B cell (primary cell): Measurements from ENCODE around the gene RAB3C. TPM values are rescaled to one million over a fixed set of nuclear protein-coding genes. Genes with fewer than 3 reads are reported as not detected.

Experiments
- ATAC-seq: fragments of 200-7000 bp; cut with Tn5 transposase; one replicate; pipeline ENCODE4 v1.10.0; 2021; ENCODE audit warnings: low read depth, mild to moderate bottlenecking, moderate number of reproducible peaks, moderate library complexity
- CTCF ChIA-PET: fragments of 350-600 bp; sonication (Branson Sonifier 250); formaldehyde crosslinking; loops from one replicate; lab custom pipeline; 2021; ENCODE audit warnings: antibody characterized with exemption, inconsistent platforms; lab: Charles Lee
- POLR2A ChIA-PET: fragments of 350-600 bp; sonication (Branson Sonifier 250); formaldehyde crosslinking; loops from one replicate; lab custom pipeline; 2021; ENCODE audit warnings: antibody characterized with exemption; lab: Charles Lee
- DNase-seq: peaks from one replicate; pipeline ENCODE4 v3.0.0; 2013
- H2AFZ ChIP-seq: 2 replicates; pipeline ENCODE4 v1.6.1; 2012; ENCODE audit warnings: mild to moderate bottlenecking, low read depth, low read length; ENCODE audit not compliant: insufficient read depth, poor library complexity, severe bottlenecking
- H3K27ac ChIP-seq, 2 donors: 1 replicate in 1 of 2; 2 replicates in 1 of 2; pipeline ENCODE4 v1.5.1; 2012 to 2013; ENCODE audit warnings: low read length in 2 of 2, mild to moderate bottlenecking in 2 of 2, moderate library complexity in 1 of 2
- H3K27me3 ChIP-seq, 4 experiments: fragments of 200-600 bp in 1 of 4; sonication (generic) in 1 of 4; replicated peaks in 1 of 4; 1 replicate in 2 of 4; 2 replicates in 2 of 4; pipeline versions ENCODE4 v1.6.1 to v1.7.0; 2013 to 2016; ENCODE audit warnings: low read length in 3 of 4, mild to moderate bottlenecking in 2 of 4, mixed read lengths in 1 of 4, moderate library complexity in 1 of 4; ENCODE audit not compliant: insufficient read depth in 4 of 4, control insufficient read depth in 3 of 4; ENCODE audit errors: control extremely low read depth in 1 of 4
- H3K36me3 ChIP-seq, 2 experiments: replicated peaks in 1 of 2; 1 replicate in 1 of 2; 2 replicates in 1 of 2; pipeline versions ENCODE4 v1.6.1 to v1.7.1; 2013; ENCODE audit warnings: low read length in 1 of 2; ENCODE audit not compliant: insufficient read depth in 2 of 2, control insufficient read depth in 1 of 2; ENCODE audit errors: control extremely low read depth in 1 of 2, extremely low read depth in 1 of 2
- H3K4me1 ChIP-seq, 2 donors: fragments of 200-600 bp in 1 of 2; sonication (generic) in 1 of 2; 1 replicate in 1 of 2; 2 replicates in 1 of 2; pipeline versions ENCODE4 v1.5.1 to v1.6.1; 2013 to 2017; ENCODE audit warnings: low read length in 2 of 2; ENCODE audit not compliant: control insufficient read depth in 2 of 2, insufficient read depth in 2 of 2
- H3K4me2 ChIP-seq: replicated peaks from 2 replicates; pipeline ENCODE3; 2012; ENCODE audit warnings: mild to moderate bottlenecking, low read depth, low read length; ENCODE audit not compliant: poor library complexity, severe bottlenecking
- H3K4me3 ChIP-seq, 5 experiments: fragments of 200-600 bp in 1 of 5; sonication (generic) in 1 of 5; 1 replicate in 3 of 5; 2 replicates in 2 of 5; pipeline versions ENCODE4 v1.5.1 to v1.7.0; 2011 to 2016; ENCODE audit warnings: low read length in 4 of 5, mild to moderate bottlenecking in 4 of 5, low read depth in 2 of 5, control low read depth in 1 of 5, moderate library complexity in 1 of 5; ENCODE audit not compliant: insufficient read depth in 1 of 5; ENCODE audit errors: control extremely low read depth in 1 of 5, extremely low read depth in 1 of 5
- H3K79me2 ChIP-seq: fragments of 200-600 bp; sonication (generic); one replicate; pipeline ENCODE4 v1.6.0; 2016; ENCODE audit warnings: low read length; ENCODE audit not compliant: control insufficient read depth, insufficient read depth
- H3K9ac ChIP-seq: fragments of 200-600 bp; sonication (generic); 2 replicates; pipeline ENCODE4 v1.6.1; 2017; ENCODE audit warnings: mild to moderate bottlenecking, low read length, moderate library complexity
- H3K9me3 ChIP-seq, 3 donors: one replicate each; pipeline versions ENCODE4 v1.6.1 to v1.7.1; 2013; ENCODE audit warnings: low read length in 2 of 3; ENCODE audit not compliant: control insufficient read depth in 2 of 3, insufficient read depth in 1 of 3; ENCODE audit errors: control extremely low read depth in 1 of 3
- H4K20me1 ChIP-seq: 2 replicates; pipeline ENCODE4 v1.6.0; 2012; ENCODE audit warnings: mild to moderate bottlenecking, low read length; ENCODE audit not compliant: insufficient read depth, control insufficient read depth, poor library complexity, severe bottlenecking
- H3K27ac Mint-ChIP-seq: one replicate; pipeline ENCODE4 v1.8.0; 2021; ENCODE audit warnings: mixed read lengths
- H3K27me3 Mint-ChIP-seq: one replicate; pipeline ENCODE4 v1.8.0; 2021; ENCODE audit warnings: mixed read lengths
- H3K4me1 Mint-ChIP-seq: one replicate; pipeline ENCODE4 v1.8.0; 2021; ENCODE audit warnings: mixed read lengths
- H3K4me3 Mint-ChIP-seq: one replicate; pipeline ENCODE4 v1.8.0; 2021; ENCODE audit warnings: mixed read lengths
- H3K9me3 Mint-ChIP-seq: one replicate; pipeline ENCODE4 v1.8.0; 2022; ENCODE audit warnings: mixed read lengths; ENCODE audit not compliant: insufficient read depth
- EZH2 ChIP-seq: IDR thresholded peaks from 2 replicates; pipeline ENCODE4 v1.6.1; 2012; ENCODE audit warnings: borderline replicate concordance, low read depth, mild to moderate bottlenecking, moderate library complexity, low read length; ENCODE audit not compliant: insufficient read depth, poor library complexity, severe bottlenecking
- WGBS: methylation state at CpG from one replicate; pipeline ENCODE4 v1.1.5; 2013; ENCODE audit warnings: missing lambda C conversion rate; ENCODE audit not compliant: insufficient coverage; 5-methylcytosine and 5-hydroxymethylcytosine counted together
- intact Hi-C: fragments of 100-400 bp; cut with micrococcal nuclease; formaldehyde crosslinking; loops from one replicate; pipeline ENCODE4 v1.10.0; 2022
- polyA plus RNA-seq: library from polyadenylated mRNA; depleted of rRNA; stranded (reverse); fragments of >200 nt; gene quantifications from 2 replicates; pipeline ENCODE4 v1.2.3, GENCODE V29; 2012
- total RNA-seq, 2 donors: library from RNA; stranded (reverse); fragments of 120-200 nt in 1 of 2; gene quantifications; 1 replicate in 1 of 2; 2 replicates in 1 of 2; pipeline versions ENCODE4 v1.2.3 to v1.2.4, GENCODE V29; 2013 to 2022
- TF ChIP-seq, protein P1 (sequence below): fragments of 200-600 bp; IDR thresholded peaks from one replicate; pipeline ENCODE4 v1.8.0; 2022; ENCODE audit warnings: antibody characterized with exemption, mild to moderate bottlenecking

The RAB3C gene
- total and polyA plus RNA-seq, 2 donors (not counting 1 experiment from before 2014, with no cell fraction given) = 0.20 to 0.58 TPM

- ATAC-seq = no peak
- Histone ChIP-seq H3K9me3 (no peaks in the 10 kb centered on the region), H2AFZ (no peak overlapping the region), H3K4me2 (no peak overlapping the region), H3K79me2 (no peaks in the 10 kb centered on the region), H3K27me3 (no peaks in the 10 kb centered on the region), H3K4me1 (no peaks in the 10 kb centered on the region), H3K9ac (no peak overlapping the region), H4K20me1 (no peaks in the 10 kb centered on the region), H3K4me3 (no peak overlapping the region), H3K27ac (no peak overlapping the region), H3K36me3 (no peaks in the 10 kb centered on the region)
- no peak overlapping the region for H3K27ac Mint-ChIP-seq
- no peaks in the 10 kb centered on the region for H3K9me3 Mint-ChIP-seq
- intact Hi-C loops = no loop called here
- no peaks in the 10 kb centered on the region for H3K4me1 Mint-ChIP-seq
- TF ChIP-seq, protein P1, sequence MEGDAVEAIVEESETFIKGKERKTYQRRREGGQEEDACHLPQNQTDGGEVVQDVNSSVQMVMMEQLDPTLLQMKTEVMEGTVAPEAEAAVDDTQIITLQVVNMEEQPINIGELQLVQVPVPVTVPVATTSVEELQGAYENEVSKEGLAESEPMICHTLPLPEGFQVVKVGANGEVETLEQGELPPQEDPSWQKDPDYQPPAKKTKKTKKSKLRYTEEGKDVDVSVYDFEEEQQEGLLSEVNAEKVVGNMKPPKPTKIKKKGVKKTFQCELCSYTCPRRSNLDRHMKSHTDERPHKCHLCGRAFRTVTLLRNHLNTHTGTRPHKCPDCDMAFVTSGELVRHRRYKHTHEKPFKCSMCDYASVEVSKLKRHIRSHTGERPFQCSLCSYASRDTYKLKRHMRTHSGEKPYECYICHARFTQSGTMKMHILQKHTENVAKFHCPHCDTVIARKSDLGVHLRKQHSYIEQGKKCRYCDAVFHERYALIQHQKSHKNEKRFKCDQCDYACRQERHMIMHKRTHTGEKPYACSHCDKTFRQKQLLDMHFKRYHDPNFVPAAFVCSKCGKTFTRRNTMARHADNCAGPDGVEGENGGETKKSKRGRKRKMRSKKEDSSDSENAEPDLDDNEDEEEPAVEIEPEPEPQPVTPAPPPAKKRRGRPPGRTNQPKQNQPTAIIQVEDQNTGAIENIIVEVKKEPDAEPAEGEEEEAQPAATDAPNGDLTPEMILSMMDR = no peak
- TF ChIP-seq EZH2 = no peak
- no peak overlapping the region for H3K4me3 Mint-ChIP-seq
- peaks cover 4% of the 10 kb centered on the region for H3K27me3 Mint-ChIP-seq
- CTCF ChIA-PET = interaction anchor here (0.8 kb wide), 1 partner anchor 197 kb away, joined by 3 read pairs; no protein-coding TSS in a partner anchor
- 89% methylated on average over 1 of the region's 2 CpGs for WGBS
- POLR2A ChIA-PET = no interaction called here
- DNase-seq = no peak
Measured at GRCh38 chr5:58674711-58675110, 91.8 kb downstream of the RAB3C start.

DNA sequence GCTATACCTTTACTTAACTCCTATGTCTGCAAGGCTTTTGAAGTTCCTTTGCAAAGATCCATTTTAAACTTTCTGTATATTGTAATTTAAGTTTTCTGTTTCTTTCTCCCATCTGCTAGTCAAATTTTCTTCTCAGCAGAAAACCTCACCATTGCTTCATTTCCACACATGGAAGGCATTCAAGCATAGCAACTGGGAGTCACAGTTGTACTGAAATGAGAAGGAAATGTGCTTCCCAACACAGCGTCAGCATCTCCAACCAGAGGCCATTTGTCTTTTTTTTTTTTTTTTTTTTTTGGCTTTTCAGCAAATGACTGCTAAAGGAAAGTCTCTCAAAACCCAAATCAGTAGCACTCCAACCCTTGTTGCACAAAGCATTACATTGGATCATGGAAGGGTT is 92.5 kb downstream of the RAB3C start:
- Histone ChIP-seq H3K36me3 (no peaks in the 10 kb centered on the region), H3K27ac (no peak overlapping the region), H3K4me1 (no peaks in the 10 kb centered on the region), H3K9ac (no peak overlapping the region), H3K9me3 (no peaks in the 10 kb centered on the region), H3K4me2 (no peak overlapping the region), H3K27me3 (no peaks in the 10 kb centered on the region), H3K79me2 (no peaks in the 10 kb centered on the region), H4K20me1 (no peaks in the 10 kb centered on the region), H3K4me3 (no peak overlapping the region), H2AFZ (no peak overlapping the region)
- DNase-seq = no peak
- intact Hi-C loops = no loop called here
- POLR2A ChIA-PET = no interaction called here
- Mint-ChIP-seq H3K27ac (no peak overlapping the region), H3K9me3 (no peaks in the 10 kb centered on the region), H3K4me3 (no peak overlapping the region), H3K27me3 (peaks cover 4% of the 10 kb centered on the region), H3K4me1 (no peaks in the 10 kb centered on the region)
- CTCF ChIA-PET = no interaction called here
- TF ChIP-seq EZH2 = no peak
- TF ChIP-seq, protein P1 = no peak
- no CpG with 5 or more reads among the region's 1 CpG for WGBS
- no peak for ATAC-seq
